Loucy (cell line): Measurements from ENCODE around the gene EPN1.

Source experiments
- H2AFZ ChIP-seq: fragments of 200-600 bp; sonication (generic); 2 replicates; pipeline ENCODE4 v1.6.0; 2016; ENCODE audit warnings: antibody characterized with exemption, mild to moderate bottlenecking, low read length, moderate library complexity
- H3F3A ChIP-seq: fragments of 200-600 bp; 2 replicates; pipeline ENCODE4 v1.6.0; 2016; ENCODE audit warnings: antibody characterized with exemption, low read depth, mild to moderate bottlenecking
- H3K27me3 ChIP-seq: fragments of 200-600 bp; sonication (generic); 2 replicates; pipeline ENCODE4 v1.6.1; 2014; ENCODE audit warnings: low read length, mild to moderate bottlenecking; ENCODE audit not compliant: insufficient read depth, poor library complexity, severe bottlenecking
- H3K36me3 ChIP-seq: fragments of 200-600 bp; sonication (generic); 2 replicates; pipeline ENCODE4 v1.6.1; 2016; ENCODE audit warnings: low read length; ENCODE audit not compliant: insufficient read depth
- H3K4me1 ChIP-seq: fragments of 200-600 bp; sonication (generic); 2 replicates; pipeline ENCODE4 v1.5.1; 2014; ENCODE audit warnings: low read length, mild to moderate bottlenecking; ENCODE audit not compliant: insufficient read depth, poor library complexity, severe bottlenecking
- H3K4me2 ChIP-seq: fragments of 200-600 bp; sonication (generic); 2 replicates; pipeline ENCODE4 v1.6.0; 2014; ENCODE audit warnings: antibody characterized with exemption, low read length, low read depth, mild to moderate bottlenecking; ENCODE audit not compliant: poor library complexity, severe bottlenecking
- H3K4me3 ChIP-seq: fragments of 200-600 bp; sonication (generic); 2 replicates; pipeline ENCODE4 v1.5.1; 2014; ENCODE audit warnings: low read length, mild to moderate bottlenecking, mixed read lengths; ENCODE audit not compliant: poor library complexity, severe bottlenecking
- H3K79me2 ChIP-seq: fragments of 200-600 bp; sonication (generic); 2 replicates; pipeline ENCODE4 v1.6.1; 2014; ENCODE audit warnings: low read length; ENCODE audit not compliant: insufficient read depth
- H3K9ac ChIP-seq: fragments of 200-600 bp; sonication (generic); 2 replicates; pipeline ENCODE4 v1.6.0; 2014; ENCODE audit warnings: mild to moderate bottlenecking, low read depth, low read length, moderate library complexity; ENCODE audit not compliant: poor library complexity, severe bottlenecking
- H3K9me2 ChIP-seq: fragments of 200-600 bp; sonication (generic); replicated peaks from 2 replicates; pipeline ENCODE4 v1.6.1; 2016; ENCODE audit warnings: low read depth, low read length, mixed read lengths
- H3K9me3 ChIP-seq: fragments of 200-600 bp; sonication (generic); 2 replicates; pipeline ENCODE4 v1.6.1; 2014; ENCODE audit warnings: mild to moderate bottlenecking, antibody characterized with exemption, low read length, low read depth; ENCODE audit not compliant: insufficient read depth
- H4K20me1 ChIP-seq: fragments of 200-600 bp; sonication (generic); 2 replicates; pipeline ENCODE4 v1.6.0; 2014; ENCODE audit warnings: antibody characterized with exemption, low read length, mild to moderate bottlenecking; ENCODE audit not compliant: insufficient read depth, poor library complexity, severe bottlenecking
- CTCF ChIP-seq: fragments of 200-600 bp; sonication (generic); conservative IDR thresholded peaks from 2 replicates; pipeline ENCODE4 v1.5.1; 2014; ENCODE audit warnings: mild to moderate bottlenecking, antibody characterized with exemption, low read length
- EZH2phosphoT487 ChIP-seq: fragments of 200-600 bp; IDR thresholded peaks from 2 replicates; pipeline ENCODE4 v1.6.1; 2018; ENCODE audit warnings: antibody characterized with exemption, mild to moderate bottlenecking, moderate library complexity, borderline replicate concordance

EPN1 gene

GRCh38 chr19:55697698-55698097 lies 22.7 kb downstream of the EPN1 start:
- TF ChIP-seq CTCF (no peak), EZH2phosphoT487 (no peak)
- Histone ChIP-seq H2AFZ (no peak overlapping the region), H3K9me3 (no peaks in the 10 kb centered on the region), H3K4me2 (no peak overlapping the region), H3K9ac (no peak overlapping the region), H3K36me3 (peaks cover 42% of the 10 kb centered on the region; the same call in 1 of the 2 replicates), H3K9me2 (no peaks in the 10 kb centered on the region), H3F3A (no peaks in the 10 kb centered on the region), H4K20me1 (no peaks in the 10 kb centered on the region), H3K4me3 (no peak overlapping the region), H3K27me3 (no peaks in the 10 kb centered on the region), H3K4me1 (no peaks in the 10 kb centered on the region), H3K79me2 (no peaks in the 10 kb centered on the region)

GRCh38 chr19:55698256-55698655 lies 23.2 kb downstream of the EPN1 start:
- H3K4me2 ChIP-seq = no peak overlapping the region
- peaks cover 36% of the 10 kb centered on the region; the same call in 1 of the 2 replicates for H3K36me3 ChIP-seq
- H4K20me1 ChIP-seq = no peaks in the 10 kb centered on the region
- H3K9ac ChIP-seq = no peak overlapping the region
- TF ChIP-seq CTCF (no peak), EZH2phosphoT487 (no peak)
- no peaks in the 10 kb centered on the region for H3F3A ChIP-seq
- H3K4me3 ChIP-seq = no peak overlapping the region
- H3K79me2 ChIP-seq = no peaks in the 10 kb centered on the region
- no peak overlapping the region for H2AFZ ChIP-seq
- H3K9me2 ChIP-seq = no peaks in the 10 kb centered on the region
- H3K27me3 ChIP-seq = no peaks in the 10 kb centered on the region
- H3K9me3 ChIP-seq = no peaks in the 10 kb centered on the region
- no peaks in the 10 kb centered on the region for H3K4me1 ChIP-seq

GRCh38 chr19:55699221-55699620 lies 24.2 kb downstream of the EPN1 start:
- Histone ChIP-seq H3F3A (no peaks in the 10 kb centered on the region), H3K36me3 (peaks cover 28% of the 10 kb centered on the region; the same call in 1 of the 2 replicates), H3K9ac (no peak overlapping the region), H3K9me3 (no peaks in the 10 kb centered on the region), H3K9me2 (no peaks in the 10 kb centered on the region), H4K20me1 (no peaks in the 10 kb centered on the region), H3K79me2 (no peaks in the 10 kb centered on the region), H3K4me3 (no peak overlapping the region), H3K27me3 (no peaks in the 10 kb centered on the region), H3K4me1 (no peaks in the 10 kb centered on the region), H2AFZ (no peak overlapping the region), H3K4me2 (no peak overlapping the region)
- TF ChIP-seq EZH2phosphoT487 = no peak
- TF ChIP-seq CTCF = no peak
